DOHH2 (cell line): Measurements from ENCODE around the gene CNTN2.

Source experiments
- H3F3A ChIP-seq: fragments of 200-600 bp; sonication (generic), shearing (Covaris generic); 2 replicates; pipeline ENCODE4 v1.6.0; 2016; ENCODE audit warnings: antibody characterized with exemption, mild to moderate bottlenecking; ENCODE audit not compliant: control insufficient read depth, insufficient read depth
- H3K27ac ChIP-seq: fragments of 200-600 bp; sonication (generic); 2 replicates; pipeline ENCODE4 v1.5.1; 2014; ENCODE audit warnings: low read depth, mild to moderate bottlenecking, low read length, moderate library complexity
- H3K27me3 ChIP-seq: fragments of 200-600 bp; sonication (generic); 2 replicates; pipeline ENCODE4 v1.6.1; 2014; ENCODE audit warnings: mild to moderate bottlenecking, low read length, mixed read lengths; ENCODE audit not compliant: control insufficient read depth
- H3K36me3 ChIP-seq: fragments of 200-600 bp; sonication (generic); 2 replicates; pipeline ENCODE4 v1.6.1; 2014; ENCODE audit warnings: mild to moderate bottlenecking, low read length, moderate library complexity, mixed read lengths; ENCODE audit not compliant: control insufficient read depth
- H3K4me1 ChIP-seq: fragments of 200-600 bp; sonication (generic); 2 replicates; pipeline ENCODE4 v1.6.1; 2014; ENCODE audit warnings: mild to moderate bottlenecking, low read length, mixed read lengths; ENCODE audit not compliant: control insufficient read depth
- H3K4me2 ChIP-seq: fragments of 200-600 bp; sonication (generic); 2 replicates; pipeline ENCODE4 v1.6.0; 2014; ENCODE audit warnings: mild to moderate bottlenecking, low read length, moderate library complexity
- H3K4me3 ChIP-seq: fragments of 200-600 bp; sonication (generic); 2 replicates; pipeline ENCODE4 v1.5.1; 2014; ENCODE audit warnings: mild to moderate bottlenecking, low read length, mixed read lengths
- H3K79me2 ChIP-seq: fragments of 200-600 bp; sonication (generic); 2 replicates; pipeline ENCODE4 v1.6.1; 2014; ENCODE audit warnings: mild to moderate bottlenecking, low read length, mixed read lengths; ENCODE audit not compliant: control insufficient read depth
- H3K9me2 ChIP-seq: fragments of 200-600 bp; sonication (generic); replicated peaks from 2 replicates; pipeline ENCODE4 v1.6.1; 2014; ENCODE audit warnings: mild to moderate bottlenecking, low read length, mixed read lengths; ENCODE audit not compliant: control insufficient read depth
- H3K9me3 ChIP-seq: fragments of 200-600 bp; sonication (generic); 2 replicates; pipeline ENCODE4 v1.6.1; 2014; ENCODE audit warnings: antibody characterized with exemption, low read length, mixed read lengths; ENCODE audit not compliant: control insufficient read depth, insufficient read depth
- H4K20me1 ChIP-seq: fragments of 200-600 bp; sonication (generic); 2 replicates; pipeline ENCODE4 v1.6.0; 2014; ENCODE audit warnings: low read depth, mild to moderate bottlenecking, antibody characterized with exemption, low read length, moderate library complexity; ENCODE audit not compliant: control insufficient read depth, insufficient read depth
- CTCF ChIP-seq: fragments of 200-600 bp; sonication (generic); IDR thresholded peaks from one replicate; pipeline ENCODE4 v1.5.1; 2014; ENCODE audit warnings: antibody characterized with exemption, mild to moderate bottlenecking, low read depth, low read length; ENCODE audit not compliant: poor library complexity, severe bottlenecking
- EZH2phosphoT487 ChIP-seq: fragments of 200-600 bp; sonication (generic); IDR thresholded peaks from 2 replicates; pipeline ENCODE4 v1.6.1; 2017; ENCODE audit warnings: borderline replicate concordance, mild to moderate bottlenecking, antibody characterized with exemption, low read length, moderate library complexity, mixed read lengths

Gene CNTN2

GRCh38 chr1:205009670-205010069, 33.3 kb upstream of the CNTN2 start:
- Histone ChIP-seq H3K4me2 (no peak overlapping the region), H3K36me3 (no peaks in the 10 kb centered on the region), H3K27me3 (peaks cover 18% of the 10 kb centered on the region), H3K4me3 (no peak overlapping the region), H3K9me2 (no peaks in the 10 kb centered on the region), H3K4me1 (no peaks in the 10 kb centered on the region), H4K20me1 (no peaks in the 10 kb centered on the region), H3F3A (no peaks in the 10 kb centered on the region), H3K79me2 (no peaks in the 10 kb centered on the region), H3K27ac (no peak overlapping the region), H3K9me3 (no peaks in the 10 kb centered on the region)
- no peak for TF ChIP-seq EZH2phosphoT487
- no peak for TF ChIP-seq CTCF

- Histone ChIP-seq H3K4me3 (no peak overlapping the region), H4K20me1 (no peaks in the 10 kb centered on the region), H3K9me2 (no peaks in the 10 kb centered on the region), H3K9me3 (no peaks in the 10 kb centered on the region), H3K27me3 (peaks cover 11% of the 10 kb centered on the region; the same call in 1 of the 2 replicates), H3K36me3 (no peaks in the 10 kb centered on the region), H3K79me2 (no peaks in the 10 kb centered on the region), H3F3A (no peaks in the 10 kb centered on the region), H3K4me2 (no peak overlapping the region), H3K4me1 (no peaks in the 10 kb centered on the region), H3K27ac (no peak overlapping the region)
- TF ChIP-seq EZH2phosphoT487 (no peak), CTCF (no peak)
Observed at GRCh38 chr1:205012391-205013140, 30.4 kb upstream of the CNTN2 start.

- TF ChIP-seq CTCF (no peak), EZH2phosphoT487 (no peak)
- H3K4me3 ChIP-seq, result no peak overlapping the region
- no peaks in the 10 kb centered on the region for H3K9me3 ChIP-seq
- H3K36me3 ChIP-seq, result no peaks in the 10 kb centered on the region
- peaks cover 11% of the 10 kb centered on the region; the same call in 1 of the 2 replicates for H3K27me3 ChIP-seq
- H3K4me2 ChIP-seq, result no peak overlapping the region
- no peaks in the 10 kb centered on the region for H3F3A ChIP-seq
- H3K27ac ChIP-seq, result no peak overlapping the region
- H4K20me1 ChIP-seq, result no peaks in the 10 kb centered on the region
- H3K79me2 ChIP-seq, result no peaks in the 10 kb centered on the region
- no peaks in the 10 kb centered on the region for H3K9me2 ChIP-seq
- no peaks in the 10 kb centered on the region for H3K4me1 ChIP-seq
Observed at GRCh38 chr1:205013683-205014367, 29.2 kb upstream of the CNTN2 start.
